H1 (cell line): ENCODE measurements around the gene SLC7A5. TPM values are rescaled to one million over a fixed set of nuclear protein-coding genes. Genes with fewer than 3 reads are reported as not detected.

ENCODE experiments used
- BRCA1 ChIP-seq: IDR thresholded peaks from 2 replicates; pipeline ENCODE4 v1.6.1; 2012; ENCODE audit warnings: low read depth, low read length, improper control_type of control experiment
- JUND ChIP-seq: IDR thresholded peaks from 2 replicates; pipeline ENCODE4 v1.6.1; 2011; ENCODE audit warnings: mild to moderate bottlenecking, improper control_type of control experiment, low read length
- RNF2 ChIP-seq: fragments of 200-900, 300-1000 bp; sonication (generic); IDR thresholded peaks from 2 replicates; pipeline ENCODE4 v1.7.1; 2016; ENCODE audit warnings: borderline replicate concordance, low read depth, mild to moderate bottlenecking, antibody characterized with exemption, low read length; ENCODE audit not compliant: poor library complexity, severe bottlenecking; ENCODE audit errors: missing control alignments
- RXRA ChIP-seq: IDR thresholded peaks from 2 replicates; pipeline ENCODE4 v1.6.1; 2011; ENCODE audit warnings: low read depth, mild to moderate bottlenecking, low read length, moderate library complexity; ENCODE audit not compliant: insufficient read depth
- TAF1 ChIP-seq: IDR thresholded peaks from 2 replicates; pipeline ENCODE4 v1.6.1; 2011; ENCODE audit warnings: mild to moderate bottlenecking, low read depth, low read length
- polyA plus RNA-seq, 7 experiments: library from polyadenylated mRNA; depleted of rRNA in 3 of 7; stranded (reverse) in 5 of 7; unstranded in 2 of 7; fragments of >200 nt in 5 of 7; fragments of 200-250 nt in 2 of 7; gene quantifications; 1 replicate in 5 of 7; 2 replicates in 1 of 7; 4 replicates in 1 of 7; pipeline versions ENCODE4 v1.2.1 to v1.2.3, GENCODE V29; 2011 to 2013; ENCODE audit warnings: missing spikeins in 2 of 7, mixed read lengths in 2 of 7
- total RNA-seq: library from RNA; stranded (reverse); fragmentation: NEBNext Ultra II Directional; extraction: Animal tissue kit (Norgen Biotek cat#: 25700); gene quantifications from 2 replicates; pipeline ENCODE4 v1.2.1, GENCODE V29; 2021

The SLC7A5 gene
- total and polyA plus RNA-seq, 2 of the 8 experiments (the other 6 are each of a cell fraction or from before 2014, with no cell fraction given) = 68.2 to 341 TPM

GRCh38 chr16:87860553-87861299, 8.6 kb downstream of the SLC7A5 start (continued):
- TF ChIP-seq BRCA1 (no peak), RNF2 (no peak), TAF1 (no peak), RXRA (no peak), JUND (no peak)
